SU-DHL-6 (cell line): Measurements from ENCODE around the gene ALPK1.

ENCODE experiments used
- H2AFZ ChIP-seq: fragments of 200-600 bp; sonication (generic); 2 replicates; pipeline ENCODE4 v1.6.1; 2014; ENCODE audit warnings: low read depth, mild to moderate bottlenecking, moderate library complexity, mixed read lengths, antibody characterized with exemption, low read length; ENCODE audit not compliant: severe bottlenecking
- H3F3A ChIP-seq: fragments of 200-600 bp; shearing (Covaris generic); 2 replicates; pipeline ENCODE4 v1.6.0; 2016; ENCODE audit warnings: antibody characterized with exemption, mild to moderate bottlenecking; ENCODE audit not compliant: insufficient read depth
- H3K27ac ChIP-seq: fragments of 200-600 bp; sonication (generic); 2 replicates; pipeline ENCODE4 v1.5.1; 2016; ENCODE audit warnings: low read depth, mild to moderate bottlenecking, low read length, moderate library complexity, mixed read lengths
- H3K27me3 ChIP-seq: fragments of 200-600 bp; sonication (generic), shearing (Covaris generic); 2 replicates; pipeline ENCODE4 v1.6.0; 2014; ENCODE audit warnings: mild to moderate bottlenecking, low read length
- H3K36me3 ChIP-seq: fragments of 200-600 bp; sonication (generic); 2 replicates; pipeline ENCODE4 v1.6.1; 2014; ENCODE audit warnings: mild to moderate bottlenecking, low read length, mixed read lengths
- H3K4me2 ChIP-seq: fragments of 300-600, 200-600 bp; shearing (Covaris generic), sonication (generic); 2 replicates; pipeline ENCODE4 v1.6.0; 2014; ENCODE audit warnings: low read length, low read depth, mild to moderate bottlenecking; ENCODE audit not compliant: poor library complexity, severe bottlenecking
- H3K4me3 ChIP-seq: fragments of 200-600 bp; sonication (generic); 2 replicates; pipeline ENCODE4 v1.5.1; 2014; ENCODE audit warnings: antibody characterized with exemption, low read length, mild to moderate bottlenecking, mixed read lengths; ENCODE audit not compliant: insufficient read depth, poor library complexity, severe bottlenecking
- H3K79me2 ChIP-seq: fragments of 200-600 bp; sonication (generic); 2 replicates; pipeline ENCODE4 v1.6.1; 2014; ENCODE audit warnings: mild to moderate bottlenecking, low read length, moderate library complexity; ENCODE audit not compliant: insufficient read depth
- H3K9ac ChIP-seq: fragments of 200-600 bp; sonication (generic); 2 replicates; pipeline ENCODE4 v1.7.0; 2014; ENCODE audit warnings: mild to moderate bottlenecking, low read length
- H3K9me2 ChIP-seq: fragments of 200-600 bp; sonication (generic); replicated peaks from 2 replicates; pipeline ENCODE4 v1.6.1; 2014; ENCODE audit warnings: low read length; ENCODE audit not compliant: insufficient read depth
- H3K9me3 ChIP-seq: fragments of 200-600 bp; sonication (generic); 2 replicates; pipeline ENCODE4 v1.6.1; 2014; ENCODE audit warnings: low read length, mixed read lengths; ENCODE audit not compliant: insufficient read depth
- H4K20me1 ChIP-seq: fragments of 200-600 bp; sonication (generic); 2 replicates; pipeline ENCODE4 v1.6.1; 2014; ENCODE audit warnings: low read depth, mild to moderate bottlenecking, antibody characterized with exemption, low read length, moderate library complexity, mixed read lengths
- EZH2phosphoT487 ChIP-seq: fragments of 200-600 bp; sonication (generic), shearing (Covaris generic); conservative IDR thresholded peaks from 2 replicates; pipeline ENCODE4 v1.6.1; 2018; ENCODE audit warnings: mild to moderate bottlenecking, antibody characterized with exemption, low read length, moderate library complexity, mixed read lengths
- TF ChIP-seq, protein P1 (sequence below): fragments of 200-600 bp; sonication (generic); IDR thresholded peaks from one replicate; pipeline ENCODE4 v1.5.1; 2017; ENCODE audit warnings: antibody characterized with exemption, mild to moderate bottlenecking, low read length, moderate library complexity; ENCODE audit not compliant: insufficient read depth, poor library complexity, severe bottlenecking

ALPK1 gene

DNA sequence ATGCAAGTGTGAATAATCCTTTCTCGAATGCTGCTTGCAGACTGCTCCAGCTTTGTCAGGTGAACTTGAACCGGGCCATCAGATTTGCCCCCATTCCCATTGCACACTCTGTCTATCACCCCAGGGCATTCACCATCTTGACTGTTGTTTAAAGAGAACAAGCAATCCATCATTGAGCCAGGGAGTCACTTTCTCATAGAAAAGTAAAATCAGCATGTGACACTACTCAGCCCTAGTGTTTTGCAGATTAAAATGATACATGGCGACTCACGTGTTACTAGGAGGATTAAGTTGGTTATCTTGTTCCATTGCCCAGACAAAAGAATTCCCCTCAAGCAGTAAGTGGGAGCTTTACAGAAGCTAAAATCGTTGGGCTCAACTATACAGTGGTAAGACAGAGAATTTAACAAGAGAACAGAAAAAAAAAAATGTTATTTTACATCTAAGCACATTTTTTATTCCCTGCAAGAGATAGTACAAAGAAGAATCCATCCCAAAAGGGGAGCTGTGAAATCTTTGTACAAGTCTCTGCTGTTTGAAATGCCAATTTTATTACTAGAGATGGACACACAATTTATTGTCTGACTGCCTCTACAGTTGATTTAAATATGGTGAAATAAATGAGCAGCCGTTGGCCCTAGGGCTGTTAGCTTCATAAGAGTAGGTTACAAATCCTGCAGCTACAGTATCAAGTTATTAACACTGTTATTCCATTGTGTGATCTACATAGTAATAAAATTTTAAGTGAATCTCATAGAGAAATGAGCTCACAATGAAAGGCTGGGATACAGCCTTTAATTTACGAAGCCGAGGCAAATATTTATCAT, 151.3 kb downstream of the ALPK1 start:
- no peaks in the 10 kb centered on the region for H3K79me2 ChIP-seq
- H3K9me3 ChIP-seq, result no peaks in the 10 kb centered on the region
- no peaks in the 10 kb centered on the region for H4K20me1 ChIP-seq
- H3K4me3 ChIP-seq, result no peak overlapping the region
- no peaks in the 10 kb centered on the region for H3K36me3 ChIP-seq
- no peak overlapping the region for H2AFZ ChIP-seq
- no peaks in the 10 kb centered on the region for H3F3A ChIP-seq
- H3K27me3 ChIP-seq, result no peaks in the 10 kb centered on the region
- H3K9ac ChIP-seq, result no peak overlapping the region
- H3K9me2 ChIP-seq, result no peaks in the 10 kb centered on the region
- TF ChIP-seq EZH2phosphoT487, result no peak
- TF ChIP-seq, protein P1, sequence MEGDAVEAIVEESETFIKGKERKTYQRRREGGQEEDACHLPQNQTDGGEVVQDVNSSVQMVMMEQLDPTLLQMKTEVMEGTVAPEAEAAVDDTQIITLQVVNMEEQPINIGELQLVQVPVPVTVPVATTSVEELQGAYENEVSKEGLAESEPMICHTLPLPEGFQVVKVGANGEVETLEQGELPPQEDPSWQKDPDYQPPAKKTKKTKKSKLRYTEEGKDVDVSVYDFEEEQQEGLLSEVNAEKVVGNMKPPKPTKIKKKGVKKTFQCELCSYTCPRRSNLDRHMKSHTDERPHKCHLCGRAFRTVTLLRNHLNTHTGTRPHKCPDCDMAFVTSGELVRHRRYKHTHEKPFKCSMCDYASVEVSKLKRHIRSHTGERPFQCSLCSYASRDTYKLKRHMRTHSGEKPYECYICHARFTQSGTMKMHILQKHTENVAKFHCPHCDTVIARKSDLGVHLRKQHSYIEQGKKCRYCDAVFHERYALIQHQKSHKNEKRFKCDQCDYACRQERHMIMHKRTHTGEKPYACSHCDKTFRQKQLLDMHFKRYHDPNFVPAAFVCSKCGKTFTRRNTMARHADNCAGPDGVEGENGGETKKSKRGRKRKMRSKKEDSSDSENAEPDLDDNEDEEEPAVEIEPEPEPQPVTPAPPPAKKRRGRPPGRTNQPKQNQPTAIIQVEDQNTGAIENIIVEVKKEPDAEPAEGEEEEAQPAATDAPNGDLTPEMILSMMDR, result no peak
- H3K27ac ChIP-seq, result no peak overlapping the region
- H3K4me2 ChIP-seq, result no peak overlapping the region

GRCh38 chr4:112449708-112450107, 152.5 kb downstream of the ALPK1 start:
- H3K4me3 ChIP-seq, result no peak overlapping the region
- no peak overlapping the region for H3K27ac ChIP-seq
- no peaks in the 10 kb centered on the region for H4K20me1 ChIP-seq
- no peak overlapping the region for H3K4me2 ChIP-seq
- no peaks in the 10 kb centered on the region for H3K79me2 ChIP-seq
- no peaks in the 10 kb centered on the region for H3K36me3 ChIP-seq
- no peaks in the 10 kb centered on the region for H3F3A ChIP-seq
- TF ChIP-seq, protein P1, result no peak
- no peak for TF ChIP-seq EZH2phosphoT487
- no peak overlapping the region for H3K9ac ChIP-seq
- no peaks in the 10 kb centered on the region for H3K9me3 ChIP-seq
- H3K27me3 ChIP-seq, result no peaks in the 10 kb centered on the region
- no peak overlapping the region for H2AFZ ChIP-seq
- no peaks in the 10 kb centered on the region for H3K9me2 ChIP-seq

- no peaks in the 10 kb centered on the region for H3K36me3 ChIP-seq
- no peak overlapping the region for H3K4me2 ChIP-seq
- no peaks in the 10 kb centered on the region for H3F3A ChIP-seq
- no peaks in the 10 kb centered on the region for H3K27me3 ChIP-seq
- H3K9me2 ChIP-seq, result no peaks in the 10 kb centered on the region
- no peak overlapping the region for H3K9ac ChIP-seq
- no peaks in the 10 kb centered on the region for H3K9me3 ChIP-seq
- no peak overlapping the region for H2AFZ ChIP-seq
- no peaks in the 10 kb centered on the region for H4K20me1 ChIP-seq
- H3K79me2 ChIP-seq, result no peaks in the 10 kb centered on the region
- no peak overlapping the region for H3K27ac ChIP-seq
- no peak for TF ChIP-seq EZH2phosphoT487
- TF ChIP-seq, protein P1, result no peak
- no peak overlapping the region for H3K4me3 ChIP-seq
Measured at GRCh38 chr4:112451104-112451503, 153.9 kb downstream of the ALPK1 start.
